ENCODE measurements around the gene LEMD2. TPM values are rescaled to one million over a fixed set of nuclear protein-coding genes. Genes with fewer than 3 reads are reported as not detected.

Gene LEMD2
- total and polyA plus RNA-seq, 2 experiments from 2014 or later = 21.5 to 67.5 TPM

DNA sequence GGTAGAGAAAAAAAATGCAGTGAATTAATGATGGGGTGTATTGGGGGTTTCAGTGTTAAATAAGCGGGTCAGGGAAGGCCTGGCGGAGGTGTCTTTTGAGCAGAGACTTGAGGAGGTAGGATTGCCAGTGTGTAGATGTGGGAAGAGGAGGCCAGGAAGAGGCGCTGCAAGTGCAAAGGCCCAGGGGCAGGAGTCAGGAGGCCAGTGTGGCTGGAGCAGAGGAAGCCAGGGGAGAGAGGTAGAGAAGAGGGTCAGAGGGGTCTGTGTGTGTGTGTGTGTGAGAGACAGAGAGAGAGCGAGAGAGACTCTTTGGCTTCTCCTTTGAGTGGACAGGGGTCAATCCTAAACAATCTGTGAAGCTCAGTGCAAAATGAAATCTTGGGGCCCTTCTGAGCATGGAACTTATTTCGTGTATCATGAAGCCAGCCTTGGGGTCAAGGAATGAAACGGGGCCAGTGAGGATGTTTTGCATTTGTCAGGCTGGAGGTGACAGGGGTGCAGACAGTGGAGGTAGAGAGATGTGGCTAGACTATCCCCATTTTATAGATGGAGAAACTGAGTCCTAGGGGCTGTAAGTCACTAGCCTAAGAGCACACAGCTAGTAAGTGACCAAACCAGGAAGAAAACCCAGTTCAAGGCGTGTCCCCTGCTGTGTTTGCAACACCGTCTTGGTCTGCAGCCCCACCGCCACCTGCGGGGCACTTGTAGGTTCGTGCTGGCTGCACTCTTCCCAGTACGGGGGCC is 32.5 kb downstream of the LEMD2 start:
- Histone ChIP-seq H3K4me1 (ENCODE audit: insufficient read depth) (no peaks in the 10 kb centered on the region), H4K20me1 (ENCODE audit: insufficient read depth) (no peaks in the 10 kb centered on the region), H3K9me3 (ENCODE audit: low read depth) (no peaks in the 10 kb centered on the region), H3K4me3 (no peak overlapping the region), H3F3A (ENCODE audit: insufficient read depth) (no peaks in the 10 kb centered on the region), H3K9ac (no peak overlapping the region), H3K27me3 (replicated peaks; ENCODE audit: insufficient read depth) (no peaks in the 10 kb centered on the region), H3K79me2 (ENCODE audit: insufficient read depth) (no peaks in the 10 kb centered on the region), H3K9me2 (ENCODE audit: insufficient read depth) (no peaks in the 10 kb centered on the region), H3K36me3 (ENCODE audit: low read depth) (no peaks in the 10 kb centered on the region), H2AFZ (no peak overlapping the region), H3K27ac (no peak overlapping the region), H3K4me2 (ENCODE audit: unreplicated experiment) (no peak overlapping the region)
- 80% methylated on average over 12 of the region's 12 CpGs for WGBS, 2 experiments (ENCODE audit: low coverage in 1 of 2, low lambda C conversion rate in 2 of 2, missing lambda C conversion rate in 2 of 2)
- DNase-seq = no peak
- in situ Hi-C loops (cut with MboI) = no loop called here
- TF ChIP-seq EZH2phosphoT487 (IDR thresholded peaks at IDR 0.05; ENCODE audit: insufficient read depth, low read depth) = no peak
- no peak for TF ChIP-seq EZH2 (IDR thresholded peaks at IDR 0.05; ENCODE audit: insufficient read depth, poor library complexity, severe bottlenecking)

DNA sequence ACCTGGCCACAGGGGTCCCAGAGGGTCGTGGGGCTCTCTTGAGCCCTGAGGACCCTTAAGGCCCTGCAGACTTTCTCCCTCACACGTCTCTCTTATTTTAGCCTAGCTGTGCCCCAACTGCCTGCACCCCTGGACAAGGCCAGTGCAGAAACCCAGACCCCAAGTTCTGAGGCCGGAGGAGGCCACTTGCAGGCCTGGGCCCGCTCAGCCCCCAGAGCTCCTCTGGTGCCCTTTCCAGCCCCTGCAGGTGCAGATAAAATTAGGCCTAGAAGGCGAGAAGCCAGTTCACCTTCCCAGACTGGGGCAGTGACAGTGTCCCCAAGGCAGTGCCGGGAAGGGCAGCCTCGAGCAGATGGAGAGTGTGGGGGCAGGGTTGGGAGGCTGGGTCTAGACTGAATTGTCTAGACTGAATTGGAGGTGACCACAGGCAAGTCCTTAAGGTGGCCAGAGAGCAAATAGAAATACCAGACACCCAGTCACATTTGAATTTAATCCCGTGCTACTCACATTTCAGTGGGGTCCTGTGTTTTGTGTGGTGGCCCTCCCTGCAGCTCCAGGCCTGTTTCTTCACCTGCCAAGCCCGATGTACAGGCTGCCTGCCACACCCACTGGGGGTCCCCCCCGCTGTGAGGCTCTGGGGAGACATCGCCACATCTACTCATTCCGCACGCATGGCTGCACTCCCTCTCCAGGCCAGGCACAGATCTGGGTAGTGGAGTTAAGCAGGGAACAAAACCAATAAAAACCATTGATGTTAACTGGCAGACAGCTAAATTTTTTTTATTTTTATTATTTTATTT is 33.7 kb downstream of the LEMD2 start:
- Histone ChIP-seq H3K27ac (no peak overlapping the region), H3F3A (ENCODE audit: insufficient read depth) (no peaks in the 10 kb centered on the region), H3K9me3 (ENCODE audit: low read depth) (no peaks in the 10 kb centered on the region), H3K79me2 (ENCODE audit: insufficient read depth) (no peaks in the 10 kb centered on the region), H3K4me1 (ENCODE audit: insufficient read depth) (peaks cover 6% of the 10 kb centered on the region), H4K20me1 (ENCODE audit: insufficient read depth) (no peaks in the 10 kb centered on the region), H3K36me3 (ENCODE audit: low read depth) (no peaks in the 10 kb centered on the region), H3K9me2 (ENCODE audit: insufficient read depth) (no peaks in the 10 kb centered on the region), H3K9ac (no peak overlapping the region), H3K27me3 (replicated peaks; ENCODE audit: insufficient read depth) (no peaks in the 10 kb centered on the region), H3K4me2 (ENCODE audit: unreplicated experiment) (no peak overlapping the region), H2AFZ (no peak overlapping the region), H3K4me3 (no peak overlapping the region)
- 71 to 72% methylated on average over 13 of the region's 13 CpGs for WGBS, 2 experiments (ENCODE audit: low coverage in 1 of 2, low lambda C conversion rate in 2 of 2, missing lambda C conversion rate in 2 of 2)
- in situ Hi-C loops (cut with MboI) = no loop called here
- no peak for TF ChIP-seq EZH2phosphoT487 (IDR thresholded peaks at IDR 0.05; ENCODE audit: insufficient read depth, low read depth)
- TF ChIP-seq EZH2 (IDR thresholded peaks at IDR 0.05; ENCODE audit: insufficient read depth, poor library complexity, severe bottlenecking) = no peak
- no peak for DNase-seq

DNA sequence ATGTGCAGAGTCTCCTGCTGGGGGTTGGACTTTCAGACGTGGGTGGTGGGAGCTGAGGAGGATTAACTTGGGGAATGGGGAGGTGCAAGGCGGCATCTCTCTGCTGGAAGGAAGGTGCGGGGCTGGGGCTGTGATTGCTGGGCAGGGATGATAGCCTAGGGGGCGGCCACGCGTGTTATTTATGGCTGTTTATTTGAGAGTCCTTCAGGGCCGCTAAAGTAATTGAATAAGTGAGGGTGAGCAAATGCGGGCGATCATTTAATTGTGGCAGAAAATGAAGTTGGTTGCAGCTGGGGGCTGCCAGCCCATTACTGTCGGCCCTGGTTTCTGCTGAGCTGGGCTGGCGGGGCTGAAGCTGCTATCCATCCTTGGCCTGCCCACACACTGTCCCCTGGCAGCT is 34.7 kb downstream of the LEMD2 start:
- no peaks in the 10 kb centered on the region for H3K9me2 ChIP-seq (ENCODE audit: insufficient read depth)
- no peaks in the 10 kb centered on the region for H4K20me1 ChIP-seq (ENCODE audit: insufficient read depth)
- no peaks in the 10 kb centered on the region for H3K27me3 ChIP-seq (replicated peaks; ENCODE audit: insufficient read depth)
- in situ Hi-C loops (cut with MboI) = no loop called here
- DNase-seq = no peak
- no peak overlapping the region for H2AFZ ChIP-seq
- WGBS, 2 experiments (ENCODE audit: low coverage in 1 of 2, low lambda C conversion rate in 2 of 2, missing lambda C conversion rate in 2 of 2) = 83% methylated on average over 11 of the region's 11 CpGs
- H3K36me3 ChIP-seq (ENCODE audit: low read depth) = no peaks in the 10 kb centered on the region
- H3K9me3 ChIP-seq (ENCODE audit: low read depth) = no peaks in the 10 kb centered on the region
- H3K4me1 ChIP-seq (ENCODE audit: insufficient read depth) = peaks cover 6% of the 10 kb centered on the region
- no peak for TF ChIP-seq EZH2 (IDR thresholded peaks at IDR 0.05; ENCODE audit: insufficient read depth, poor library complexity, severe bottlenecking)
- TF ChIP-seq EZH2phosphoT487 (IDR thresholded peaks at IDR 0.05; ENCODE audit: insufficient read depth, low read depth) = no peak
- no peak overlapping the region for H3K27ac ChIP-seq
- H3F3A ChIP-seq (ENCODE audit: insufficient read depth) = no peaks in the 10 kb centered on the region
- no peak overlapping the region for H3K9ac ChIP-seq
- no peak overlapping the region for H3K4me2 ChIP-seq (ENCODE audit: unreplicated experiment)
- no peak overlapping the region for H3K4me3 ChIP-seq
- no peaks in the 10 kb centered on the region for H3K79me2 ChIP-seq (ENCODE audit: insufficient read depth)

DNA sequence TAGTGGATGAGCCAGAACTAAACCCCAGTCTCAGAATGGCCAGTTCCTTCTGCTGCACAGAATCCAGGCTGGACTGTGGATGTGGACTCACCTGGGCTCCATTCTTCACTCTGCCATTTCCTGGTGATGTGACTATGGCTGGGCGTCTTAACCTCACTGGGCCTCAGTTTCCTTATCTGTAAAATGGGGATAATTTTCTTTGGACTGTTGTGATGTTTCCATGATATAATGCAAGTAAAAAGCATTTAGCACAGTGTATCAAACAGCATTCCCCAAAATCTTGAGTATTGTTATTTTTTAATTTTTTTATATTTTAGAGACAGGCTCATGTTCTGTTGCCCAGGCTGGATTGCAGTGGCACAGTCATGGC is 36.3 kb downstream of the LEMD2 start:
- Histone ChIP-seq H3K4me3 (no peak overlapping the region), H3K27me3 (replicated peaks; ENCODE audit: insufficient read depth) (no peaks in the 10 kb centered on the region), H3F3A (ENCODE audit: insufficient read depth) (no peaks in the 10 kb centered on the region), H3K4me2 (ENCODE audit: unreplicated experiment) (no peak overlapping the region), H3K27ac (no peak overlapping the region), H4K20me1 (ENCODE audit: insufficient read depth) (no peaks in the 10 kb centered on the region), H3K36me3 (ENCODE audit: low read depth) (no peaks in the 10 kb centered on the region), H3K4me1 (ENCODE audit: insufficient read depth) (peaks cover 6% of the 10 kb centered on the region), H3K9ac (no peak overlapping the region), H3K9me3 (ENCODE audit: low read depth) (no peaks in the 10 kb centered on the region), H3K9me2 (ENCODE audit: insufficient read depth) (no peaks in the 10 kb centered on the region), H3K79me2 (ENCODE audit: insufficient read depth) (no peaks in the 10 kb centered on the region), H2AFZ (no peak overlapping the region)
- DNase-seq = no peak
- in situ Hi-C loops (cut with MboI) = no loop called here
- TF ChIP-seq EZH2 (IDR thresholded peaks at IDR 0.05; ENCODE audit: insufficient read depth, poor library complexity, severe bottlenecking) (no peak), EZH2phosphoT487 (IDR thresholded peaks at IDR 0.05; ENCODE audit: insufficient read depth, low read depth) (no peak)
- 96% methylated on average over 1 of the region's 1 CpG for WGBS, 2 experiments (ENCODE audit: low coverage in 1 of 2, low lambda C conversion rate in 2 of 2, missing lambda C conversion rate in 2 of 2)
